Measurements from ENCODE around the gene CC2D1A.
A peak's percentile ranks its signal among the peaks of the same experiment; 100 is the strongest.

The CC2D1A gene

GRCh38 chr19:13877303-13877702 is 28.7 kb upstream of the CC2D1A start:
- DNase-seq (ENCODE audit: low read depth): no peak

- peak; percentile 96 for DNase-seq (ENCODE audit: low read depth)
Measured at GRCh38 chr19:13880059-13881043, 25.6 kb upstream of the CC2D1A start.

DNA sequence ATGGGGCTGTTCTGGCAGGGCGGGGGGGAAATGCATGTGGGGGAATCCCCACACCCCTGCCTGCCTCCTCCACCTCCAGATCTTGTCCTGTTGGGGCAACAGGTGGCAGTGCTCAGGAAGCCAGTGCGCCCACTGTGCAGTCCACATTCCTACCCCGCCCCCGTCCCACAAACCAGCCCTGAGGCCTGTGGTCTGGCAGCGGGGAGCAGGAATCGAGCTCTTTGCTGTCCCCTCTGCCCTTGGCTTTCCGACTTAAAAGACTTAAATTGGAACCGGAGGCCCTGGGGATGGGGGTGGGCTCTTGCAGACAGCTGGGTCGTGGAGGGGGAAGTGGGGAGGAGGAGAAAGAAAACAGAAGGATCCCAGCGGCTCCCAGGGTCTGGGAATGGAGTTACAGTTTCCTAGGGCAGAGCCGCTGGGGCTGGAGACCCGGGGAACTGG is 24.7 kb upstream of the CC2D1A start:
- no peak for DNase-seq (ENCODE audit: low read depth)

GRCh38 chr19:13881692-13882418 is 24.1 kb upstream of the CC2D1A start:
- DNase-seq (ENCODE audit: low read depth): no peak

GRCh38 chr19:13882419-13882795 is 23.6 kb upstream of the CC2D1A start:
- no peak for DNase-seq (ENCODE audit: low read depth)

- DNase-seq (ENCODE audit: low read depth): no peak
Measured at GRCh38 chr19:13882836-13883235, 23.2 kb upstream of the CC2D1A start.

GRCh38 chr19:13883516-13884064 is 22.4 kb upstream of the CC2D1A start:
- no peak for DNase-seq (ENCODE audit: low read depth)

GRCh38 chr19:13884726-13885591 is 21.0 kb upstream of the CC2D1A start:
- no peak for DNase-seq (ENCODE audit: low read depth)

DNA sequence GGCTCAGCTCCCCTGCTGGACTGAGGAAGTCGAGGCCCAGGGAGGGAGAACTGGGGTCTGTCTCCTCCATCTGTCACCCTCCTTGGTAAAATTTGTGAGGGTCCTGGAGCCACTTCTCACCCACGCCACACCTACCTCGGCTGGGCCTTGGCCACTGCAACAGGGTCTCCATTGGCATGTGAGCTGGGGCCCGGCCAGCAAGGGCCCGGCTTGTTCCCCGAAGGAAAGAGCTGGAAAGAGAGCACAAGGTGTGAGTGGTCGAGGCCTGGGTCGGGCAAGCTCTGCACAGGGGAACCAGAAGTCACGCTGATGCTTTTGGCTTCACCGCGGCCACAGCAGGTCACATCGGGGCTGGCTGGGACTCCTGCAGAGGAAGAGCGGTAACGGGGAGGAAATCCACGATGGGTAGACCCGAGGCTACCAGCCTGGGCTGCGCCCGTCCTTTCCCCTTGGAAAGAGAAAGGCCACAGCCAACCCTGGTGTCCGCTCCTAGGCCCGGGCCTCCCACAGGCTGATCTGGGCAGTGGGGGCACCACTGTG is 20.1 kb upstream of the CC2D1A start:
- DNase-seq (ENCODE audit: low read depth): no peak

GRCh38 chr19:13887018-13887436 is 19.0 kb upstream of the CC2D1A start:
- DNase-seq (ENCODE audit: low read depth): no peak

GRCh38 chr19:13887517-13887916 is 18.5 kb upstream of the CC2D1A start:
- no peak for DNase-seq (ENCODE audit: low read depth)

DNA sequence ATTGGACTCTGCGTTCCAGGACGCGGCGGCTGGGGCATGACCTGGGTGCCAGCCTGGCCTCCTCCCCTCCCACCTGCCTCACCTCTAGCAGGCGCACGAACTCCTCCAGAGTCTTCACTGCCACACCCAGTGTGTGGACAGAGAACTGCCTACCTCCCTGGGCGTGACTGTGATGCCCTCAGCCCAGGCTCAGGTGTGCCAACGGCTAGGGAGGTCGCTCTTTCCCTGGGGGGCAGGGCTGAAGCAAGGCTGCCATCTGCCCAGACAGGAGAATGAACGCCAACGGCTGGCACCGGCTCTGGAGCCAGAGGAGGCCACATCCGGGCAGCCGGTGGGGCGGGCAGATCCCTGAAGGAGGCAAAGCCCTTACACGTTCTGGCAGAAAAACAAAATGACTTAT is 17.7 kb upstream of the CC2D1A start:
- no peak for DNase-seq (ENCODE audit: low read depth)

GRCh38 chr19:13890136-13890535 is 15.9 kb upstream of the CC2D1A start:
- DNase-seq (ENCODE audit: low read depth): no peak

- DNase-seq (ENCODE audit: low read depth): no peak
Measured at GRCh38 chr19:13892870-13893269, 13.1 kb upstream of the CC2D1A start.

DNA sequence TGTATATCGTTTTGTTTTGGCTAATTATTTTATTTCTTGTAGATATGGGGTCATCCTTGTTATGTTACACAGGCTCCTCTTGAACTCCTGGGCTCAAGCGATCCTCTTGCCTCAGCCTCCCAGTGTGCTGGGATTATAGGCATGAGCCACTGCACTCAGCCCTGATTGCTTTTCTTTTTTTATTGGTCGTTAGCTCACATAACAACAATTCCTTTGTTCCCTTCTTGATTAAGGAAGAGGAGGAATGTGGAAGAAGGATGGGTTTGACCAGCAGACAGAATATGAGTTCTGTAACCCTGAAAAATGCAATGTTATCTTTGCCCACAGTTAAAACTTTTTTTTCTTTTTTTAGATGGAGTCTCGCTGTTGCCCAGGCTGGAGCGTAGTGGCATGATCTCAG is 11.4 kb upstream of the CC2D1A start:
- no peak for DNase-seq (ENCODE audit: low read depth)

GRCh38 chr19:13896227-13896626 is 9.8 kb upstream of the CC2D1A start:
- DNase-seq (ENCODE audit: low read depth): no peak

GRCh38 chr19:13899393-13899792 is 6.6 kb upstream of the CC2D1A start:
- DNase-seq (ENCODE audit: low read depth): no peak

DNA sequence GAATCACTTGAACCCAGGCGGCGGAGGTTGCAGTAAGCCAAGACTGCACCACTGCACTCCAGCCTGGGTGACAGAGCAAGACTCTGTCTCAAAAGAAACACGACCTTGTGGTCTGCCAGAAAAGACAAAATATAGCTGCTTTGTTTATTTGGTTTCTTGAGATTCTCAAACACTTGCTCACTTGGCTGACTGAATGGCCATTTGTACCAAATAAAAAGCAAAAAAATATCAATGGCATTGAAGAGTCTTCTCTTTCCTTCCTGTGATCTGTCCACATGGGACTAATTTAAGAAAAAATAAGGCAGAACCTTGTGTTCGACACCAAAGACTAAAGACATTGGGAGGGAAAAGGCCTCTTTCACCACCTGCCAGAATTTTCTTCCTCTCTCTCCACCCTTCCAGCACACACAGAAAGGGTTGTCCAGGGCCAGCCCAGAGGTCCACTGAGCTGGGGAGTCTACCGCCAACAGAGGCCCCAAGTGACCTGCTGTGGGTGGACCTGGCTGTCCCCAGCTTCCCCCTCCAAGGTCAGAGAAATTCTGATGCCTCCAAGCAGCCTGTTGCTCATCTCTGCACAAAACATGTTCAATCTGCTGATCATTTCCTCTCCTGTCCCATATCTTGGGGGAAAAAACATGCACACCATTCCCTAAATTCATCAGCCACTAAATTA is 6.0 kb upstream of the CC2D1A start:
- no peak for DNase-seq (ENCODE audit: low read depth)

GRCh38 chr19:13902993-13903555 is 2.9 kb upstream of the CC2D1A start:
- DNase-seq (ENCODE audit: low read depth): no peak

- DNase-seq (ENCODE audit: low read depth): no peak
Measured at GRCh38 chr19:13906521-13906904, 512 bp downstream of the CC2D1A start.

- no peak for DNase-seq (ENCODE audit: low read depth)
Measured at GRCh38 chr19:13906910-13907309, 909 bp downstream of the CC2D1A start.

Measured in stimulated activated CD8-positive, alpha-beta memory T cell treated with anti-CD3 and anti-CD28 coated beads, Interleukin-12 subunit alpha, Interleukin-12 subunit beta, amount 100 ng/mL, for 4 hours (primary cell).